NCI-H2081 treated with DMSO at 0.1 percent for 48 hours (cell line): ENCODE data around the gene PI4KB.
"Not testable (repeated sequence)": the region's sequence is repeated elsewhere in the genome, so short reads cannot be mapped to it uniquely, and the experiment has no call there.

Experiments
- DNase-seq: peaks from one replicate; lab custom pipeline; 2025; lab: John Stamatoyannopoulos, UW

Gene PI4KB

DNA sequence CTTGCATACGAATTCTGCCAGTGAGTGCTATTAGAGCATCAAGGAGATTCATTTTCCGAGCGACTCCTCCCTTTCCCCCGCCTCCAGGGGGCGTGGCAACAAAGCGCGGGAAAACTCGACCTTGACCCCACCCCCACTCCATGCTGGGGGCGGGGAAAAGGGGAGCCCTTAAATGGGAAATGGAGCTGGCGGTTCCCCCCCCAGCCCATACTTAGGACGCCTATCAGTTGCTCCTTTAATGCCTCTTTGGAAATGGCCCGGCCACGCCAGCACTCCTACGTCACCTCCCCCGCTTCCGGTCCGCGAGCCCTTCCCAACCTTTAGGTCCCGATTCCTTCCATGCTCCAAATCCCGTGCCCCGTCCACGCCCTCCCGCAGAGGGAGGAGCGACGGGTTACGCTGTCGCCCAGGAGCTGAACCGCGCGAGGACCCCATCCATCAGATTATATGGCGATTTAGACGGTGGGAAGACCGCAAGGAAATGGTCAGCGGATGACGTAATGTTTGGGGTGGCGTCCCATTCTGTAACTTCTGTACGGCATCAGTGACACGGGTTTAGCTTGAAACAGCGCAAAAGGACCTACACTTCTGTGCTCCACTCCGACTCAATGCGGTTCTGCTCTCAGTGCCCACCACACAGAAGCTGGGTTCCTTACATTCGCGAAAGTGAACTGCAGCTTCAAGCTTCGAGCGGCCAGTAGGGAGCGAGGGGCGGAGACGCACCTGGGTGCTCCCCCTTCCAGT is 45.8 kb downstream of the PI4KB start:
- peak; percentile 97 for DNase-seq

DNA sequence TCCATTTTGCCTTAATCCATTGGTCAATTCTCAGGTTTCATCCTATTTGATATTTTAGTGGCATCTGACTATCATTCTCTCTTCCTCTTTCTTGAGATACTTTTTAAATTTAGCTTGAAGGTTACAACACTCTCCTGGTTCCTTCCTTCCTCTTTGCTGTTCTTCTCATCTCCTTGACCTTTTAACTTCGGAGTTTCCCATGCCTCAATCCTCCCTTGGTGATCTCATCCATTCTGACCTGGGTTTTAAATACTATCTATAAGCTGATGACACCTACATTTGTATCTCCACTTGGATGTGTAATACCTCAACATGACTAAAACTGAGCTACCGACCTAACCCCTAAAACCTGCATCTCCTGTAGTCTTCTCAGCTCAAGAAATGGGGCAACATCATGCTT is 50.0 kb downstream of the PI4KB start:
- no peak for DNase-seq

DNA sequence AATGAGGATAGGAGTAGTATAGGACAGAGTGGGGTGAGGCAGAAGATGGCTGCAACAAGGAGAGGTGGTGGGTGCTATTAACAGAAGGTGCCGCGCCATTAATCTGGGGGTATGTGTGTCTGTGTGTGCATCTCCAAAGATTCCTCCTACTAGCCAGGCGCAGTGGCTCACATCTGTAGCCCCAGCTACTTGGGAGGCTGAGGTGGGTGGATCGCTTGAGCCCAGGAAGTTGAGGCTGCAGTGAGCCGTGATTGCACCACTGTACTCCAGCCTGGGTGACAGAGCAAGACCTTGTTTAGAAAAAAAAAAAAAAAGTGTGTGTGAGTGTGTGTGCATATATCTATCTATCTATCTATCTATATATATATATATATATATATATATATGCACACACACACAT is 51.9 kb downstream of the PI4KB start:
- DNase-seq = not testable (repeated sequence)

DNA sequence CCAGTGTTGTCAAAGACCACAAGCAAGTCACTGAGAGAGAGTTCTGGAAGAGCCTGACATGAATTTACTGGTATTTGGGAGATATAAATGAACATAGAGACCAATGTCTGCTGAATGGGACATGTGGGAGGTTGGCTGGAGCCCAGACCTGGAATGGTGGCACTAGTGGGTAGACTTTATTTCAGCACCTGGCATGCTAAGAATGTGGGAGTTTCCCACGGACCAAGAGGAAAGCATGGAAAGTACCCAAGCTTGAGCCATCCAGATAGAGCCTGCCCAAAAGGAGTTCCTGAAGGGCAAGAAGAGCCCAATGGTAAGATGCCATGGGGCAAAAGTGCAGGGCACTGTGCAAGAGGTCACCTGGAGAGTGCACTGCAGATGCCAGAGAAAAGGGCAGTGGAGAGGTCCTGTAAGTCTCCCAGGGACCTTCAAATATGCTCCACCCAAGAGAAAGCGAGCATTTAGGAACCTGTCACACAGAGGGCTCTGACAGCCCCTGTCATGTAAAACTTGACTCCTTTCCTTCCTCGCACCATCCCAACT is 53.2 kb downstream of the PI4KB start:
- no peak for DNase-seq

DNA sequence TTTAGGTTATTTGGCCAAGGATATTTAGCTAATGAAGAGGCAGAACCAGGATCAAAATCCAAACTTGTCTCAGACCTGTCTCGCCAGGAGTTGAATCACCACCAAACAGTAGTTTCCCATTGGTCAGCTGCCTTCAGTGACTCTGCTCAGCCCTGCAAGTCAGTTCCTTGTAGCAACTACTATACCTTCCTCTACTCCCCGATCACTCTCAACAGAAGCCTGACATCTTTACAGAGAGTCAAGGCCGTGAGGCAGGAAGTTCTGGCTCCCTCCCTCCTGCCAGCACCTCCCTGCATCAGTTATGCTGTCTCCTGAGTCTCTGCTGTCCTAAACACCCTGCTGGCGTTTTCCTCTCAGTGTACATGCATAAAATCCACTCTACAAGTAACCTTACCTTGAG is 59.5 kb downstream of the PI4KB start:
- no peak for DNase-seq

DNA sequence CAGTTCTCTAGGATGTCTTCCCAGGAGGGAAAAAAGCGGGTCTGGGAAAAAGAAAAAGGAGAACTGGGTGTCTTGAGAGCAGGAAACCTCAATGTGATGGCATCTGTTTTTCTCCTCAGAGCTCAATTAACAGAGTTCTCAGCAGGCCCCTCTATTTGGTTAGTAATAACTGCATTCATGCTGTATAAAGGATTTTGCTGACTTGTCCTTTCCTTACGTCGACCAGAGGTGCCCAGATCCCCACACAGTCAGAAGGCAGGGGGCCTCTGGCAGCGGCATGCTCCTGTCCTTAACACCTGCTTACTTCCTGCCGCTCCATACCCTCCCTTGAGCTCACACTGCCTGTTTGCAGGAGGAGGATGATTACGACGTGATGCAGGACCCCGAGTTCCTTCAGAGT is 60.4 kb downstream of the PI4KB start:
- DNase-seq = no peak

DNA sequence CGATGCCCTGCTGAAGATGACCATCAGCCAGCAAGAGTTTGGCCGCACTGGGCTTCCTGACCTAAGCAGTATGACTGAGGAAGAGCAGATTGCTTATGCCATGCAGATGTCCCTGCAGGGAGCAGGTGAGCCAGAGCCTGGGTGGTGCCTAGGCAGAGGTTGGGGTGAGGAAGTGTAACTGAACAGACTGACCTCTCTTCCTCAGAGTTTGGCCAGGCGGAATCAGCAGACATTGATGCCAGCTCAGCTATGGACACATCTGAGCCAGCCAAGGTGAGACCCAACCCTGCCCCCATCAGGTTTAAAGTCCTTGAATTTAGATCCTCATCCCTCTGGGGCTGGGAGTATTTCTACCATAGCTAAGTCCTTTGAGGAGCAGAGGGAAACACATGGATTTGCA is 60.9 kb downstream of the PI4KB start:
- no peak for DNase-seq

DNA sequence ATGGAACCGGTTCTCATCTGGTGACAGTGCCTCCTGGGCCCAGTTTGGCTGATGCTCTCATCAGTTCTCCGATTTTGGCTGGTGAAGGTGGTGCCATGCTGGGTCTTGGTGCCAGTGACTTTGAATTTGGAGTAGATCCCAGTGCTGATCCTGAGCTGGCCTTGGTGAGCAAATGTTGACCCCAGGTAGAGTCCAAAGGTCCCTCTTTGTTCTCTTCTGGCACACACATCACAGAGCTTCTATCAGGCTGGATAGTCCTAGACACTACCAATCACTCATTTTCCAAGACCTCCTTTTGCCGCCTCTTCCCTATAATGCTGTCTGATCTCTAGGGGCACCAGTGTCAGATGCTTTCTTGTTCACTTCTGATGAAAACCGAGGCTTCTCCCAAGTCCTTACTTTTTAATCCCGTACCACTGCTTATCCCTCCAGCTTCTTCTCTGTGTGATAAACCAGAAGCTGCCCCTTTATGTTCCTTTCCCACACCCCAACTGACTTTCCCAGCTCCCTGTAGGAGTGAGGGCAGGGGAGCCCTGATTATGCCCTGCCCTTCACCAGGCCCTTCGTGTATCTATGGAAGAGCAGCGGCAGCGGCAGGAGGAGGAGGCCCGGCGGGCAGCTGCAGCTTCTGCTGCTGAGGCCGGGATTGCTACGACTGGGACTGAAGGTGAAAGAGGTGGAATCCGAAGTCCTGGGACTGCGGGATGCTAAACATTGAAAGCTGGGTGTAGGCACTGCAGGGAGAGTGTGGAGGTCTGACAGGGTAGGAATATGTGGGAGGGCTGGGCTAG is 61.6 kb downstream of the PI4KB start:
- DNase-seq = no peak

DNA sequence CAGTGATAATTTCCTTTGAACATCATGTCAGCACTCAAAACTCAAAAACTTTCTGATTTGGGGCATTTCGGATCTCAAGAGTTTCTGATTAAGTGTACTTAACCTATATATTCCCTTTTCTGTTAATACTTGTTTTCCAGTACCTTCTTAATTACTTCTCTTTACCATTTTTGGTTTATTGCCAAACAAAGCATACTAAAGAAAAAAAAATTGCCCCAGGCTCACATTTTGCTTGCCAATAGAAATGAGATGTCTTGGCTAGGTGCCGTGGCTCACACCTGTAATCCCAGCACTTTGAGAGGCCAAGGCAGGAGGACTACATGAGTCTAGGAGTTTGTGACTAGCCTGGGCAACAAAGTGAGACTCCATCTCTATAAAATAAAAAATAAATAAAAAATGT is 67.9 kb downstream of the PI4KB start:
- DNase-seq = no peak

DNA sequence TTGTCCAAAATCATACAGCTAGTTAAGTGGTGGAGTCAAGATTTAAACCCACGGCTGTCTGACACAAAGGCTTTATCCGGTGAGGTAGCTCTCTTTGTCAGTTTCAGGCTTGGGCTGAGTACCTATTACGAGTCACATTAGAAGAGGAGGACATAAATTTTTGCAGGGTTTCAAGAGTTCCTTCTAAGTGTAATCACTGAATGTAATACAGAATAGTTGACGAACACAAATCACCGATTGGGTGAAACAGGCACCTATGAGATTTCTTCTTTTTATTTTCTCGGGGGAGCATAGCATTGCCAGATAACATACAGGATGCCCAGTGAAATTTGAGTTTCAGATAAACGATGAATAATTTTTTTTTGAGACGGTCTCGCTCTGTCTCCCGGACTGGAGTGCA is 71.8 kb downstream of the PI4KB start:
- DNase-seq = no peak

DNA sequence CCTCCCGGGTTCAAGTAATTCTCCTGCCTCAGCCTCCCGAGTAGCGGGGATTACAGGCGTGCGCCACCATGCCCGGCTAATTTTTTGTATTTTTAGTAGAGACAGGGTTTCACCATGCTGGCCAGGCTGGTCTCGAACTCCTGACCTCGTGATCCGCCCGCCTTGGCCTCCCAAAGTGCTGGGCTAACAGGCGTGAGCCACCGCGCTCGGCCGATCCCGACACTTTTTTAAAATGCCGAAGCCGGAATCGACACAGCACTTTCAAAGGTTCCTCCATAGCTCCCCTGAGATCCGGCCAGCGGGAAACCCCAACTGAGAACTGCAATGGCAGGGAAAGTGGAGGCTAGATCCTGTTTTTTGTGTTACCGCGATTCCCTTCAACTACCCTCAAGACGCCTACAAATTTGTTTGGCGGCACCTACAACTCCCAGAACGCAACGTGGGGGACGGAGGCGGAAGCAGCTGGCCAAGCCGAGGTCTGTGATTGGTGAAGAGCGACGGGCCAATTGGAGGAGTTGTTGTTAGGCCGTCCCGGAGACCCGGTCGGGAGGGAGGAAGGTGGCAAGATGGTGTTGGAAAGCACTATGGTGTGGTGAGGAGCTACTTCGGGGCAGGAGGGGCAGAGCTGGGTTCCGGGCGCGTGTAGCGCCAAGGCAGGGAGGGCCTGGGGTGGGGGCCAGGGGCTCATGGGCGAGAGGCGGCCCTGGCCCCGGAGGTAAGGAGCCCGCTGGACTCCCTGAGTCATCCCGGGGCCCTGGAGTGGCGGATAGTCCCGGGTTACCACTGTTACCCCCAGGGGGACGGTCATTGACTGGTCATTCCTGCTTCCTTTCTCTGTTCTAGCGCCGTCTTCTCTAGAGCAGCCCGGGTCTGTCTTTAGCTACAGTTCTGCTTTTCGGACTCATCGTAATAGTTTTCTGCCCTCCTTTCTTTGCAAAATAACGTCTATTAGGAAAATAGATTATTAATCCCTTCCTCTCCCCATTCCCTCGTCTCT is 72.7 kb downstream of the PI4KB start, which contains the start of gene PSMD4:
PSMD4 (plus strand) TSS at position 518 of the 997 bp plus-strand sequence; CDS start at position 567, 49 bp downstream.
- DNase-seq = peak; percentile 97

DNA sequence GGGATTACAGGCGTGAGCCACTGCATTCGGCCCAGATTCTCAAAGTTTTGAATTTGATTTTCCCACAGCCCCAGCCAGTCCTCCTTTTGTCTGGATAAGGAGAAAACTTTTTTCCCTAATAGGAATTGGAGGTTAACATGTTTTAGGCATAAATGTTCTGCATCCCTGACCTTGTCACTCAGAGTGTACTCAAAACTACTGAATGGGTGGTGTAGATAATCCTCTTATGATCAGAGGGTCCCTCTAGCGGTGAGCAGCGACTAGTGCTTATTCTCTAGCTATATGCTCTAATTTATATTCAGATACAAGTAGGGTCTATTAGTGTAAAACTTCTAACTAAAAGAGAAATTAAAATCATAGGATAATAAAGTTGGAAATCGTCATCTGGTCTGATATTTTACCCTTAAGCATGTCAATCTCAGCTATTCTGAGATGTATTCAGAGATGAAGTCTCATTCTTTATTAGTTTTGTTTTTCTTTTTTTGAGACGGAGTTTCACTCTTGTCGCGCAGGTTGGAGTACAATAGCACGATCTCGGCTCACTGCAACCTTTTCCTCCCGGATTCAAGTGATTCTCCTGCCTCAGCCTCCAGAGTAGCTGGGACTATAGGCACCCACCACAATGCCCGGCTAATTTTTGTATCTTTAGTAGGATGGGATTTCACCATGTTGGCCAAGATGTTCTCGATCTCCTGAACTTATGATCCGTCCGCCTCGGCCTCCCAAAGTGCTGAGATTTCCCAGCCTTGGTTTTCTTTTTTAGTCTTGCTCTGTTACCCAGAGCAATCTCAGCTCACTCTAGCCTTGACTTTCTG is 75.4 kb downstream of the PI4KB start:
- DNase-seq = peak; percentile 66

DNA sequence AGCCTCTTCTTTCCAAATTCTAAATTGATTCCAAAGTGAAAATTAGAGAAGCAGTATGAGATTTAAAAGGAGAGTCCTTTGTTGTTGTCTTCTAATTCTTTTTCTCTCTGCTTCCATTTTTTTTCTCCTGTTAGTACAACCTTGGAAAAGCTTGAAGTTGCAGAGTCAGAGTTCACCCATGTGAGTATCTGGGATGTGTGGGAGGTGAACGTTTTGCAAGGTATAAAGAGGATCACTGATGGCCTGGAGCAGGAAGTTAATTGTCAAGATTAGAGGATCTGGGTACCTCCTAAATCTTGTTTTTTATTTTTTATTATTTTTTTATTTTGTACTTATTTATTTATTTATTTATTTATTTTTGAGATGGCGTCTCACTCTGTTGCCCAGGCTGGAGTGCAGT is 80.4 kb downstream of the PI4KB start:
- DNase-seq = no peak

DNA sequence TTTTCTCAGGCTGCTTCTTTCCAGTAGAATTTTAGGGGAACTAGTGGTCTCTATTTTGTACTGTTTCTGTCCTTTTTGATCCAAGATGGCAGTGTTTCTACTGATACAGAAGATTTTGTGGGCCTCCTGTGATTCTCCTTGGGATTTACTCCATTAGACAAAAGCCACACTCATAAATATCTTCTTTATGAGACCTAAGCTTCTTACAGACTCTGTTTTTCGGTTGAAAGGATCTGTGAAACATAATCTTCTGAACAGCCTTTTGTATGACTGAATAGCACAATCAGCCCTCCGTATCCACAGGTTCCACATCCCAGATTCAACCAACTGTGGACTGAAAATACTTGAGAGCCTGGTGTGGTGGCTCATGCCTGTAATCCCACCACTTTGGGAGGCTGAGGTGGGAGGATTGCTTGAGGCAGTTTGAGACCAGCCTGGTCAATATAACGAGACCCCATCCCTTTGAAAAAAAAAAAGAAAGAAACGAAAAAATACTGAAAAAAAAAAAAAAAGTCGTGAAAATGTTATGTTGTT is 83.5 kb downstream of the PI4KB start:
- no peak for DNase-seq

DNA sequence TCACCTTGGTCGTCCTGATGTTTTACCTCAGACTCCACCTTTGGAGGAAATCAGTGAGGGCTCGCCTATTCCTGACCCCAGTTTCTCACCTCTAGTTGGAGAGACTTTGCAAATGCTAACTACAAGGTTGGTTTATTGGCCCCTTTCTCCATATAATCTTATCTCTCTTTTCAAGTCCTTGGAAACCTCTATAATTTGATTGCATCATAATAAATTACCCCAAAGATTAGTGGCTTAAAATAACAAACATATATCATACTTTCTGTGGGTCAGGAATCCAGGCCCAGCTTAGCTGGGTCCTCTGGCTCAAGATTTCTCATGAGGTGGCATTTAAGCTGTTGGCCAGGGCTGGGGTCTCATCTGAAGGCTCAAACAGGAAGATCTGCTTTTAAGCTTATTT is 84.8 kb downstream of the PI4KB start:
- no peak for DNase-seq
